ENCODE measurements around the gene LPCAT3. TPM values are rescaled to one million over a fixed set of nuclear protein-coding genes. Genes with fewer than 3 reads are reported as not detected.
"Not testable (repeated sequence)": the region's sequence is repeated elsewhere in the genome, so short reads cannot be mapped to it uniquely, and the experiment has no call there.

The LPCAT3 gene
- total RNA-seq, 1 experiment from 2014 or later = 56.6 TPM

GRCh38 chr12:7058850-7059395 is 40.6 kb upstream of the LPCAT3 start:
- no peak overlapping the region for H3K27ac ChIP-seq (ENCODE audit: low read depth, low read length, poor library complexity, severe bottlenecking)
- CTCF ChIA-PET = no interaction called here
- intact Hi-C loops (cut with micrococcal nuclease; ENCODE audit: unreplicated experiment) = no loop called here
- no peak for DNase-seq (ENCODE audit: low spot score)
- TF ChIP-seq EZH2 (IDR thresholded peaks at IDR 0.05; ENCODE audit: borderline replicate concordance, low read depth, low read length, poor library complexity, severe bottlenecking) (no peak), CTCF (conservative IDR thresholded peaks at IDR 0.05; ENCODE audit: low read depth, low read length) (no peak)
- no peaks in the 10 kb centered on the region for H3K9me3 ChIP-seq (ENCODE audit: low read depth, low read length, poor library complexity, severe bottlenecking)
- no TSS peak for BruUV-seq (replicated peaks)
- POLR2A ChIA-PET (ENCODE audit: low non-redundant PET) = no interaction called here
- no peaks in the 10 kb centered on the region for H3K4me1 ChIP-seq (ENCODE audit: insufficient read depth, low read length, poor library complexity, severe bottlenecking)
- H3K36me3 ChIP-seq (ENCODE audit: insufficient read depth, low read length, poor library complexity, severe bottlenecking) = no peaks in the 10 kb centered on the region
- no peaks in the 10 kb centered on the region for H3K27me3 ChIP-seq (replicated peaks; ENCODE audit: insufficient read depth, low read depth, low read length, poor library complexity)
- no peak overlapping the region for H3K4me3 ChIP-seq (ENCODE audit: low read depth, low read length, poor library complexity, severe bottlenecking)

- Histone ChIP-seq H3K4me1 (ENCODE audit: insufficient read depth, low read length, poor library complexity, severe bottlenecking) (no peaks in the 10 kb centered on the region), H3K27me3 (replicated peaks; ENCODE audit: insufficient read depth, low read depth, low read length, poor library complexity) (peaks cover under 1% of the 10 kb centered on the region), H3K4me3 (ENCODE audit: low read depth, low read length, poor library complexity, severe bottlenecking) (no peak overlapping the region), H3K9me3 (ENCODE audit: low read depth, low read length, poor library complexity, severe bottlenecking) (no peaks in the 10 kb centered on the region), H3K36me3 (ENCODE audit: insufficient read depth, low read length, poor library complexity, severe bottlenecking) (no peaks in the 10 kb centered on the region), H3K27ac (ENCODE audit: low read depth, low read length, poor library complexity, severe bottlenecking) (no peak overlapping the region)
- no peak for DNase-seq (ENCODE audit: low spot score)
- BruUV-seq (replicated peaks) = no TSS peak
- intact Hi-C loops (cut with micrococcal nuclease; ENCODE audit: unreplicated experiment) = no loop called here
- ChIA-PET CTCF (no interaction called here), POLR2A (ENCODE audit: low non-redundant PET) (no interaction called here)
- no peak for TF ChIP-seq EZH2 (IDR thresholded peaks at IDR 0.05; ENCODE audit: borderline replicate concordance, low read depth, low read length, poor library complexity, severe bottlenecking)
- TF ChIP-seq CTCF (conservative IDR thresholded peaks at IDR 0.05; ENCODE audit: low read depth, low read length) = no peak
These were observed 40.0 kb upstream of the LPCAT3 start for GRCh38 chr12:7058163-7058845.

GRCh38 chr12:7055736-7056135 is 37.5 kb upstream of the LPCAT3 start:
- CTCF ChIA-PET; H3K27ac ChIP-seq (ENCODE audit: low read depth, low read length, poor library complexity, severe bottlenecking); H3K36me3 ChIP-seq (ENCODE audit: insufficient read depth, low read length, poor library complexity, severe bottlenecking); BruUV-seq (replicated peaks); H3K9me3 ChIP-seq (ENCODE audit: low read depth, low read length, poor library complexity, severe bottlenecking); H3K4me3 ChIP-seq (ENCODE audit: low read depth, low read length, poor library complexity, severe bottlenecking); intact Hi-C loops (cut with micrococcal nuclease; ENCODE audit: unreplicated experiment); H3K4me1 ChIP-seq (ENCODE audit: insufficient read depth, low read length, poor library complexity, severe bottlenecking); POLR2A ChIA-PET (ENCODE audit: low non-redundant PET); DNase-seq (ENCODE audit: low spot score): not testable (repeated sequence)
- peaks cover 14% of the 10 kb centered on the region for H3K27me3 ChIP-seq (replicated peaks; ENCODE audit: insufficient read depth, low read depth, low read length, poor library complexity)

- ChIA-PET CTCF (no interaction called here), POLR2A (ENCODE audit: low non-redundant PET) (no interaction called here)
- no peaks in the 10 kb centered on the region for H3K36me3 ChIP-seq (ENCODE audit: insufficient read depth, low read length, poor library complexity, severe bottlenecking)
- intact Hi-C loops (cut with micrococcal nuclease; ENCODE audit: unreplicated experiment) = no loop called here
- H3K4me3 ChIP-seq (ENCODE audit: low read depth, low read length, poor library complexity, severe bottlenecking) = no peak overlapping the region
- peaks cover 14% of the 10 kb centered on the region for H3K27me3 ChIP-seq (replicated peaks; ENCODE audit: insufficient read depth, low read depth, low read length, poor library complexity)
- TF ChIP-seq CTCF (conservative IDR thresholded peaks at IDR 0.05; ENCODE audit: low read depth, low read length) (no peak), EZH2 (IDR thresholded peaks at IDR 0.05; ENCODE audit: borderline replicate concordance, low read depth, low read length, poor library complexity, severe bottlenecking) (no peak)
- DNase-seq (ENCODE audit: low spot score) = no peak
- no peaks in the 10 kb centered on the region for H3K9me3 ChIP-seq (ENCODE audit: low read depth, low read length, poor library complexity, severe bottlenecking)
- H3K4me1 ChIP-seq (ENCODE audit: insufficient read depth, low read length, poor library complexity, severe bottlenecking) = no peaks in the 10 kb centered on the region
- H3K27ac ChIP-seq (ENCODE audit: low read depth, low read length, poor library complexity, severe bottlenecking) = no peak overlapping the region
- no TSS peak for BruUV-seq (replicated peaks)
These were observed 36.6 kb upstream of the LPCAT3 start for GRCh38 chr12:7054925-7055324.

- intact Hi-C loops (cut with micrococcal nuclease; ENCODE audit: unreplicated experiment); DNase-seq (ENCODE audit: low spot score); POLR2A ChIA-PET (ENCODE audit: low non-redundant PET); BruUV-seq (replicated peaks); H3K36me3 ChIP-seq (ENCODE audit: insufficient read depth, low read length, poor library complexity, severe bottlenecking); H3K27ac ChIP-seq (ENCODE audit: low read depth, low read length, poor library complexity, severe bottlenecking); CTCF ChIA-PET; H3K9me3 ChIP-seq (ENCODE audit: low read depth, low read length, poor library complexity, severe bottlenecking); H3K4me3 ChIP-seq (ENCODE audit: low read depth, low read length, poor library complexity, severe bottlenecking); H3K4me1 ChIP-seq (ENCODE audit: insufficient read depth, low read length, poor library complexity, severe bottlenecking): not testable (repeated sequence)
- H3K27me3 ChIP-seq (replicated peaks; ENCODE audit: insufficient read depth, low read depth, low read length, poor library complexity) = peaks cover 14% of the 10 kb centered on the region
These were observed 31.7 kb upstream of the LPCAT3 start for GRCh38 chr12:7049973-7050372.
